Loucy (cell line): ENCODE data around the gene SMPD2.

Source experiments
- H2AFZ ChIP-seq: fragments of 200-600 bp; sonication (generic); 2 replicates; pipeline ENCODE4 v1.6.0; 2016; ENCODE audit warnings: antibody characterized with exemption, mild to moderate bottlenecking, low read length, moderate library complexity
- H3F3A ChIP-seq: fragments of 200-600 bp; 2 replicates; pipeline ENCODE4 v1.6.0; 2016; ENCODE audit warnings: antibody characterized with exemption, low read depth, mild to moderate bottlenecking
- H3K27me3 ChIP-seq: fragments of 200-600 bp; sonication (generic); 2 replicates; pipeline ENCODE4 v1.6.1; 2014; ENCODE audit warnings: low read length, mild to moderate bottlenecking; ENCODE audit not compliant: insufficient read depth, poor library complexity, severe bottlenecking
- H3K36me3 ChIP-seq: fragments of 200-600 bp; sonication (generic); 2 replicates; pipeline ENCODE4 v1.6.1; 2016; ENCODE audit warnings: low read length; ENCODE audit not compliant: insufficient read depth
- H3K4me1 ChIP-seq: fragments of 200-600 bp; sonication (generic); 2 replicates; pipeline ENCODE4 v1.5.1; 2014; ENCODE audit warnings: low read length, mild to moderate bottlenecking; ENCODE audit not compliant: insufficient read depth, poor library complexity, severe bottlenecking
- H3K4me2 ChIP-seq: fragments of 200-600 bp; sonication (generic); 2 replicates; pipeline ENCODE4 v1.6.0; 2014; ENCODE audit warnings: antibody characterized with exemption, low read length, low read depth, mild to moderate bottlenecking; ENCODE audit not compliant: poor library complexity, severe bottlenecking
- H3K4me3 ChIP-seq: fragments of 200-600 bp; sonication (generic); 2 replicates; pipeline ENCODE4 v1.5.1; 2014; ENCODE audit warnings: low read length, mild to moderate bottlenecking, mixed read lengths; ENCODE audit not compliant: poor library complexity, severe bottlenecking
- H3K79me2 ChIP-seq: fragments of 200-600 bp; sonication (generic); 2 replicates; pipeline ENCODE4 v1.6.1; 2014; ENCODE audit warnings: low read length; ENCODE audit not compliant: insufficient read depth
- H3K9ac ChIP-seq: fragments of 200-600 bp; sonication (generic); 2 replicates; pipeline ENCODE4 v1.6.0; 2014; ENCODE audit warnings: mild to moderate bottlenecking, low read depth, low read length, moderate library complexity; ENCODE audit not compliant: poor library complexity, severe bottlenecking
- H3K9me2 ChIP-seq: fragments of 200-600 bp; sonication (generic); replicated peaks from 2 replicates; pipeline ENCODE4 v1.6.1; 2016; ENCODE audit warnings: low read depth, low read length, mixed read lengths
- H3K9me3 ChIP-seq: fragments of 200-600 bp; sonication (generic); 2 replicates; pipeline ENCODE4 v1.6.1; 2014; ENCODE audit warnings: mild to moderate bottlenecking, antibody characterized with exemption, low read length, low read depth; ENCODE audit not compliant: insufficient read depth
- H4K20me1 ChIP-seq: fragments of 200-600 bp; sonication (generic); 2 replicates; pipeline ENCODE4 v1.6.0; 2014; ENCODE audit warnings: antibody characterized with exemption, low read length, mild to moderate bottlenecking; ENCODE audit not compliant: insufficient read depth, poor library complexity, severe bottlenecking
- CTCF ChIP-seq: fragments of 200-600 bp; sonication (generic); conservative IDR thresholded peaks from 2 replicates; pipeline ENCODE4 v1.5.1; 2014; ENCODE audit warnings: mild to moderate bottlenecking, antibody characterized with exemption, low read length
- EZH2phosphoT487 ChIP-seq: fragments of 200-600 bp; IDR thresholded peaks from 2 replicates; pipeline ENCODE4 v1.6.1; 2018; ENCODE audit warnings: antibody characterized with exemption, mild to moderate bottlenecking, moderate library complexity, borderline replicate concordance

The SMPD2 gene

DNA sequence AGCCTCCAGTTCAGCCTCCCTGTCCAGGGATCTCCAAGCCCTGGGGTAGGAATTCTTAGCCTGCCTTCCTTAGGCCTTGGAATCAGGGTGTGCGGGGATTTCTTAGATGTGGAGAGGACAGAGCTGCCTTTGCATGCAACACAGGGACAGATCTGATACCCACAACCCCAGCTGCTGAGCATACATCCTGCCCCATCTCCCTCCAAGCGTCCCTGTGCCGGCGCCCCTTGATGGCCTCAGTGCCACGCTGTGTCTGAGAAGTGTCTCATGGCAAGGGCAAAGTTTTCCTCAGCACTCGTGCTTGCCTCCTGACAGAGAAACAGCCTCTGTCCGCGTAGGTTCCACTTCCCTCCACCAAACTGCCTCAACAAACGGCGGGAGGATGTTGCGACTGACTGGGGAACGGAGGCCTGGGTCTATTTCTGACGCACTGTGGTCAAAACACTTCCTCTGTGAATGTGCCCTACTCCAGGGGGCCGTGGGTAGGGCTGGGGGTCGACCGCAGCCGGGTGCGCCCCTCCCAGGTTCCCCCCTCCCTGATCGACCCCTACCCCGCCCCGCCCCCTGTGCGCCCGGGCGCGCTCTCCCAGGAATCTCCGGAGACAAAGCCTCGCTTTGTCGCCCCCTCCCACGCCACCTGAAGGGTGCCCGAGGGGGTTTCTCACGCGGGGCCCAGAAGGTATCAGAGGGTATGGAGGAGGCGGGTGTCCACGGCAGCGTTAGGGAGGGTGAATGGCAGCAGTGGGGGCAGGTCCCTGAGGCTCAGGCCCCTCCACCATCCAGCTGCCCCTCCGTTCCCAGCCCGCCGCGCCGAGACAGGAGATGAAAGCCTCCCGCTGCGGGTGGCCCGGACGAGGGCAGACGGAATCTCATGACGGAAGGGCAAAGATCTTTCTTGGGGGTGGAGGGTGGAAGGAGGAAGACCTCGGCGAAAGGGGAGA, 14.2 kb downstream of the SMPD2 start:
- no peaks in the 10 kb centered on the region for H3K9me3 ChIP-seq
- peaks cover 12% of the 10 kb centered on the region; the same call in 1 of the 2 replicates for H3F3A ChIP-seq
- peak overlapping the region; percentile 99 for H3K4me2 ChIP-seq
- no peaks in the 10 kb centered on the region for H3K27me3 ChIP-seq
- H3K4me3 ChIP-seq, result peak overlapping the region; percentile 89
- peak overlapping the region; percentile 53 for H2AFZ ChIP-seq
- H3K4me1 ChIP-seq, result peaks cover 65% of the 10 kb centered on the region
- H3K36me3 ChIP-seq, result peaks cover 13% of the 10 kb centered on the region; the same call in 1 of the 2 replicates
- peaks cover 6% of the 10 kb centered on the region for H4K20me1 ChIP-seq
- H3K79me2 ChIP-seq, result peaks cover 45% of the 10 kb centered on the region
- peak overlapping the region; percentile 97 for H3K9ac ChIP-seq
- TF ChIP-seq EZH2phosphoT487 (no peak), CTCF (no peak)
- no peaks in the 10 kb centered on the region for H3K9me2 ChIP-seq

DNA sequence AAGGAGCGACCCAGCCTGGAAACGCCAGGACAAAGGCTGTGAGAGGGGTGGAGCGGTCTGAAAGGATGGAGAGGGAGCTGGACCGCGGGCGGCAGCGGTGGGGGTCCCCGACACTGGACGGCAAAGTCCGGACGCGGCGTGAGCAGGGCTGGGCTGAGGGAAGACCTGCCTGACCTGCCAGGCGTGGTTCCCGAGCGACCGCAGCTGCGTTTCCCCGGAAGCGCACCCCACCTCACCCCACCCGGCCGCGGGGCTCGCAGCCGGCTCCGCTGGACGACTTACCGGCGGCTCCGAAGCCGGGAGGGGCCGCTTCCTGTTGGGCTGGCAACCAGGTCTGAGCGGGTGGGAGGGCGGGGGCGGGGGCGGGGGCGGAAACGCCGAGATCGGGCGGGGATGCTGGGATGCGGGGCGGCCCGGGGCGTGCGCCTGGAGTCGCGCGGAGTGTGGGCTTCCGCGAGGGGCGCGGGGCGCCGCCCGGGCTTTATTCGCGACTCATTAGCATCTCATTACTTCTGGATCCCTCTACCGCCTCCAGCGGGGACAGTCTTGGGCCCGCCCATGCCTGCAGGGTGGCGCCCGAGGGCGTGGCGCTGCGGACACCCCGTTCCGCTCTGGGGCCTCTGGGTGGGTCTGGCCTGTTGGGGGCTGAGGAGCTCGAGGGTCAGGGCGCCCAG, 15.1 kb downstream of the SMPD2 start, which contains the start of gene MICAL1:
TSS of gene MICAL1 (minus strand) at position 336 of the 674 bp plus-strand sequence. CDS start 1,576 bp downstream, outside the sequence.
- TF ChIP-seq CTCF (peak; percentile 33; the same call in 1 of the 2 replicates), EZH2phosphoT487 (no peak)
- Histone ChIP-seq H3K79me2 (peaks cover 41% of the 10 kb centered on the region), H3K36me3 (peaks cover 13% of the 10 kb centered on the region; the same call in 1 of the 2 replicates), H3K27me3 (no peaks in the 10 kb centered on the region), H3K4me2 (peak within 1 kb of the TSS; percentile 99), H3K4me3 (peak within 1 kb of the TSS; percentile 89), H2AFZ (peak within 1 kb of the TSS; percentile 78), H3K9me3 (no peaks in the 10 kb centered on the region), H3K4me1 (peaks cover 57% of the 10 kb centered on the region), H3K9me2 (no peaks in the 10 kb centered on the region), H3F3A (peaks cover 12% of the 10 kb centered on the region; the same call in 1 of the 2 replicates), H3K9ac (peak within 1 kb of the TSS; percentile 97), H4K20me1 (peaks cover 6% of the 10 kb centered on the region)

DNA sequence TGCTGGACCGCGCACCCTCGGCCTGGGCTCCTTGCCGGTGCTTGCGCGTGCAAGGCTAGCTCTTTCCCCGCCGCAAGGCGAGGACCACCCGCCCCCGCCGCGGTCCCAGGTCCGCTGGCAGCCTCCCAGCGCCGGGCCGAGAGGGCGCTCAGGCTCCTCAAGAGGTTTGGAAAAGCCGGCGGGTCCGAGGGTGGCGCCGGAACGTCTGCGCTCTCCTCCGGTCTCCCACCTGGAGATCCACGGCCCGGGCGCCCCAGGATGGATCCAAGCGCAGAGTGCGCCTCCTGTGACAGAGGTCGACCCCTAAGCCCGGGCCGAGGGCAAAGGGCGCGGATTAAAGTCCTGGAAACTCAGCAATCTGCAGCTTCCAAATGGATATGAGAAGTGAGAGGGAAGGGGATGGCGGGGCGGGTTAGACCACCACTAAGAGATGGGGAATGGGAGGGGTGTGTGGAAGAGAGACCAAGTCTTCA, 15.6 kb downstream of the SMPD2 start:
- H3K4me2 ChIP-seq, result peak overlapping the region; percentile 88
- H4K20me1 ChIP-seq, result peaks cover 6% of the 10 kb centered on the region
- H2AFZ ChIP-seq, result peak overlapping the region; percentile 78
- peak overlapping the region; percentile 97 for H3K9ac ChIP-seq
- peaks cover 14% of the 10 kb centered on the region; the same call in 1 of the 2 replicates for H3K36me3 ChIP-seq
- H3F3A ChIP-seq, result peaks cover 12% of the 10 kb centered on the region; the same call in 1 of the 2 replicates
- peaks cover 41% of the 10 kb centered on the region for H3K79me2 ChIP-seq
- no peaks in the 10 kb centered on the region for H3K9me2 ChIP-seq
- H3K4me1 ChIP-seq, result peaks cover 53% of the 10 kb centered on the region
- no peaks in the 10 kb centered on the region for H3K9me3 ChIP-seq
- H3K4me3 ChIP-seq, result peak overlapping the region; percentile 89
- TF ChIP-seq EZH2phosphoT487 (no peak), CTCF (peak; percentile 12; the same call in 1 of the 2 replicates)
- no peaks in the 10 kb centered on the region for H3K27me3 ChIP-seq
